Lung (tissue), 12 donors: Measurements from ENCODE around the gene METTL24. TPM values are rescaled to one million over a fixed set of nuclear protein-coding genes. Genes with fewer than 3 reads are reported as not detected.

ENCODE experiments used
- ATAC-seq: fragments of 200-7000 bp; cut with Tn5 transposase; one replicate; pipeline ENCODE4 v1.9.1; 2020; ENCODE audit warnings: moderate number of reproducible peaks; ENCODE audit not compliant: insufficient read depth, low FRiP score
- DNase-seq, 3 donors: peaks; one replicate each; pipeline ENCODE4 v3.0.0-alpha.2; 2013 to 2017
- H3K27ac ChIP-seq, 2 donors: one replicate each; pipeline ENCODE4 v1.5.1; 2013; ENCODE audit warnings: mild to moderate bottlenecking in 2 of 2, moderate library complexity in 2 of 2, control low read depth in 1 of 2, inconsistent platforms in 1 of 2, low read depth in 1 of 2, low read length in 1 of 2
- H3K27me3 ChIP-seq, 3 donors: one replicate each; pipeline ENCODE4 v1.5.1; 2013; ENCODE audit warnings: low read length in 2 of 3; ENCODE audit not compliant: control insufficient read depth in 3 of 3, insufficient read depth in 3 of 3
- H3K36me3 ChIP-seq, 4 donors: one replicate each; pipeline ENCODE4 v1.5.1; 2013; ENCODE audit warnings: low read length in 4 of 4, mild to moderate bottlenecking in 1 of 4, moderate library complexity in 1 of 4; ENCODE audit not compliant: control insufficient read depth in 4 of 4, insufficient read depth in 4 of 4
- H3K4me1 ChIP-seq, 5 donors: one replicate each; pipeline ENCODE4 v1.5.1; 2013; ENCODE audit warnings: low read length in 5 of 5, mild to moderate bottlenecking in 2 of 5, moderate library complexity in 1 of 5; ENCODE audit not compliant: control insufficient read depth in 5 of 5, insufficient read depth in 5 of 5
- H3K4me3 ChIP-seq: one replicate; pipeline ENCODE4 v1.5.1; 2013; ENCODE audit warnings: mild to moderate bottlenecking, control low read depth, moderate library complexity
- H3K9ac ChIP-seq, 2 donors: one replicate each; pipeline ENCODE4 v1.5.1; 2013; ENCODE audit warnings: low read length in 2 of 2, control low read depth in 1 of 2; ENCODE audit not compliant: insufficient read depth in 1 of 2
- H3K9me3 ChIP-seq, 4 donors: one replicate each; pipeline ENCODE4 v1.5.1; 2013; ENCODE audit warnings: low read length in 3 of 4, mild to moderate bottlenecking in 1 of 4, moderate library complexity in 1 of 4; ENCODE audit not compliant: control insufficient read depth in 4 of 4, insufficient read depth in 3 of 4
- CTCF ChIP-seq: IDR thresholded peaks from 2 replicates; pipeline ENCODE4 v1.5.1; 2012; ENCODE audit warnings: mild to moderate bottlenecking; ENCODE audit errors: control extremely low read depth, extremely low read depth
- WGBS, 2 donors: extraction: QIAGEN DNeasy Blood & Tissue Kit; methylation state at CpG; one replicate each; pipeline ENCODE4 v1.1.7; 2013; 5-methylcytosine and 5-hydroxymethylcytosine counted together
- polyA plus RNA-seq, 2 donors: library from polyadenylated mRNA; stranded (reverse); fragments of 200-250 nt; gene quantifications; one replicate each; pipeline ENCODE4 v1.2.1, GENCODE V29; 2013
- total RNA-seq, 2 donors: library from RNA; depleted of rRNA in 1 of 2; stranded (reverse); fragments of >200 nt in 1 of 2; gene quantifications; one replicate each; pipeline ENCODE4 v1.2.1, GENCODE V29; 2014 to 2021
- donor health status: control.
- donor health status: control.
- donor health status: Bipolar disorder and iron deficiency.
- donor health status: healthy.
- donor health status: DM: yes; HTN: yes; CAD: no.

Gene METTL24
- total and polyA plus RNA-seq, 4 donors: 0.73 to 3.7 (median 2.0) TPM; not detected in 1

GRCh38 chr6:110287462-110288341 lies 70.4 kb downstream of the METTL24 start:
- Histone ChIP-seq H3K9ac (no peak overlapping the region), H3K27ac (no peak overlapping the region), H3K4me3 (no peak overlapping the region), H3K9me3 (no peaks in the 10 kb centered on the region), H3K27me3 (no peaks in the 10 kb centered on the region), H3K4me1 (peaks cover 0 to 3% (median 0%) of the 10 kb centered on the region in 5 donors), H3K36me3 (no peaks in the 10 kb centered on the region)
- no peak for TF ChIP-seq CTCF
- 86 to 96% methylated on average over 8 of the region's 8 CpGs for WGBS, 2 donors
- ATAC-seq (no peak), DNase-seq (no peak)

GRCh38 chr6:110285306-110286060 lies 72.7 kb downstream of the METTL24 start:
- ATAC-seq (no peak), DNase-seq (no peak)
- no peak overlapping the region for H3K27ac ChIP-seq
- no peak overlapping the region for H3K4me3 ChIP-seq
- H3K9me3 ChIP-seq: no peaks in the 10 kb centered on the region
- no peaks in the 10 kb centered on the region for H3K36me3 ChIP-seq
- TF ChIP-seq CTCF: no peak
- H3K4me1 ChIP-seq: peaks cover 0 to 3% (median 0%) of the 10 kb centered on the region in 5 donors
- no peak overlapping the region for H3K9ac ChIP-seq
- 71 to 82% methylated on average over 7 of the region's 7 CpGs for WGBS, 2 donors
- H3K27me3 ChIP-seq: no peaks in the 10 kb centered on the region

GRCh38 chr6:110284855-110285254 lies 73.3 kb downstream of the METTL24 start:
- no peaks in the 10 kb centered on the region for H3K36me3 ChIP-seq
- H3K27me3 ChIP-seq: no peaks in the 10 kb centered on the region
- DNase-seq (no peak), ATAC-seq (no peak)
- no peak overlapping the region for H3K27ac ChIP-seq
- no peak overlapping the region for H3K4me3 ChIP-seq
- H3K9me3 ChIP-seq: peaks cover 0 to 2% (median under 1%) of the 10 kb centered on the region in 4 donors
- H3K9ac ChIP-seq: no peak overlapping the region
- TF ChIP-seq CTCF: no peak
- peaks cover 0 to 3% (median 0%) of the 10 kb centered on the region in 5 donors for H3K4me1 ChIP-seq
